Trophoblast cell (in vitro differentiated cells and primary cell): ENCODE data around the gene ADAMTS3.

Source experiments
- DNase-seq, 2 donors: peaks; one replicate each; pipeline ENCODE4 v3.0.0-alpha.2; 2016
- H2AFZ ChIP-seq: 2 replicates; pipeline ENCODE4 v1.6.1; 2013; ENCODE audit warnings: low read length, moderate library complexity, mild to moderate bottlenecking; ENCODE audit not compliant: insufficient read depth, poor library complexity
- H2AK5ac ChIP-seq: 2 replicates; pipeline ENCODE4 v1.6.1; 2013; ENCODE audit warnings: mild to moderate bottlenecking, low read length
- H2BK120ac ChIP-seq: 2 replicates; pipeline ENCODE4 v1.6.1; 2013; ENCODE audit warnings: low read length, mild to moderate bottlenecking, moderate library complexity; ENCODE audit not compliant: insufficient read depth, poor library complexity
- H2BK12ac ChIP-seq: 2 replicates; pipeline ENCODE4 v1.6.1; 2013; ENCODE audit warnings: mild to moderate bottlenecking, low read length, moderate library complexity
- H2BK5ac ChIP-seq: 2 replicates; pipeline ENCODE4 v1.6.1; 2013; ENCODE audit warnings: low read length, low read depth, moderate library complexity, mild to moderate bottlenecking; ENCODE audit not compliant: poor library complexity
- H3K14ac ChIP-seq: 2 replicates; pipeline ENCODE4 v1.6.1; 2013; ENCODE audit warnings: mild to moderate bottlenecking, low read length
- H3K18ac ChIP-seq: 2 replicates; pipeline ENCODE4 v1.6.1; 2013; ENCODE audit warnings: mild to moderate bottlenecking, low read length
- H3K23ac ChIP-seq: 2 replicates; pipeline ENCODE4 v1.6.1; 2013; ENCODE audit warnings: low read length
- H3K27ac ChIP-seq: 2 replicates; pipeline ENCODE4 v1.5.1; 2013; ENCODE audit warnings: low read depth, mild to moderate bottlenecking, inconsistent platforms, low read length, moderate library complexity
- H3K27me3 ChIP-seq: 2 replicates; pipeline ENCODE4 v1.6.1; 2013; ENCODE audit warnings: inconsistent platforms, mild to moderate bottlenecking, low read length, moderate library complexity; ENCODE audit not compliant: insufficient read depth
- H3K36me3 ChIP-seq, 2 experiments: 1 replicate in 1 of 2; 2 replicates in 1 of 2; pipeline ENCODE4 v1.6.1; 2013; ENCODE audit warnings: low read length in 2 of 2, mild to moderate bottlenecking in 2 of 2, moderate library complexity in 1 of 2; ENCODE audit not compliant: insufficient read depth in 2 of 2, control insufficient read depth in 1 of 2
- H3K4ac ChIP-seq: 2 replicates; pipeline ENCODE4 v1.6.1; 2013; ENCODE audit warnings: low read depth, mild to moderate bottlenecking, low read length, moderate library complexity
- H3K4me1 ChIP-seq, 2 experiments: 1 replicate in 1 of 2; 2 replicates in 1 of 2; pipeline ENCODE4 v1.6.1; 2013; ENCODE audit warnings: low read length in 2 of 2, mild to moderate bottlenecking in 2 of 2, moderate library complexity in 1 of 2; ENCODE audit not compliant: insufficient read depth in 2 of 2, control insufficient read depth in 1 of 2
- H3K4me2 ChIP-seq: 2 replicates; pipeline ENCODE4 v1.6.1; 2013; ENCODE audit warnings: inconsistent platforms, mild to moderate bottlenecking, low read length, moderate library complexity
- H3K4me3 ChIP-seq: 2 replicates; pipeline ENCODE4 v1.5.1; 2013; ENCODE audit warnings: mild to moderate bottlenecking, low read depth, low read length, inconsistent platforms
- H3K79me1 ChIP-seq: one replicate; pipeline ENCODE4 v1.6.1; 2013; ENCODE audit warnings: low read length
- H3K79me2 ChIP-seq: 2 replicates; pipeline ENCODE4 v1.6.1; 2013; ENCODE audit warnings: low read length, mild to moderate bottlenecking; ENCODE audit not compliant: control insufficient read depth, insufficient read depth, poor library complexity
- H3K9ac ChIP-seq: 2 replicates; pipeline ENCODE4 v1.6.1; 2013; ENCODE audit warnings: mild to moderate bottlenecking, low read length
- H3K9me3 ChIP-seq: 2 replicates; pipeline ENCODE4 v1.6.1; 2013; ENCODE audit warnings: low read depth, mild to moderate bottlenecking, control low read depth, inconsistent platforms, low read length; ENCODE audit not compliant: insufficient read depth
- H4K12ac ChIP-seq: 2 replicates; pipeline ENCODE4 v1.6.1; 2013; ENCODE audit warnings: low read depth, mild to moderate bottlenecking, low read length, moderate library complexity
- H4K8ac ChIP-seq: 2 replicates; pipeline ENCODE4 v1.6.1; 2013; ENCODE audit warnings: low read depth, mild to moderate bottlenecking, low read length, moderate library complexity
- H4K91ac ChIP-seq: one replicate; pipeline ENCODE4 v1.6.1; 2013; ENCODE audit warnings: low read depth, mild to moderate bottlenecking, low read length, moderate library complexity
- WGBS: extraction: QIAGEN DNeasy Blood & Tissue Kit; methylation state at CpG from one replicate; pipeline ENCODE4 v1.1.7; 2013; ENCODE audit warnings: missing lambda C conversion rate; ENCODE audit not compliant: insufficient read length, insufficient coverage; ENCODE audit errors: extremely low coverage; 5-methylcytosine and 5-hydroxymethylcytosine counted together

The ADAMTS3 gene

GRCh38 chr4:72448231-72448630 lies 120.8 kb downstream of the ADAMTS3 start:
- no peak overlapping the region for H2AK5ac ChIP-seq
- no peaks in the 10 kb centered on the region for H3K9me3 ChIP-seq
- H3K9ac ChIP-seq = no peak overlapping the region
- H3K36me3 ChIP-seq = no peaks in the 10 kb centered on the region
- H3K4me2 ChIP-seq = no peak overlapping the region
- no peak overlapping the region for H2BK120ac ChIP-seq
- H2BK5ac ChIP-seq = no peak overlapping the region
- H3K79me1 ChIP-seq = no peaks in the 10 kb centered on the region
- H3K4me1 ChIP-seq = no peaks in the 10 kb centered on the region
- no peaks in the 10 kb centered on the region for H3K79me2 ChIP-seq
- H2BK12ac ChIP-seq = no peak overlapping the region
- no peak overlapping the region for H4K91ac ChIP-seq
- no CpG with 5 or more reads among the region's 4 CpGs for WGBS
- H3K18ac ChIP-seq = no peak overlapping the region
- no peak overlapping the region for H3K4me3 ChIP-seq
- no peak overlapping the region for H3K14ac ChIP-seq
- no peak overlapping the region for H4K12ac ChIP-seq
- H3K23ac ChIP-seq = no peak overlapping the region
- H3K4ac ChIP-seq = no peak overlapping the region
- no peak overlapping the region for H2AFZ ChIP-seq
- H3K27ac ChIP-seq = no peak overlapping the region
- DNase-seq = no peak
- no peaks in the 10 kb centered on the region for H3K27me3 ChIP-seq
- no peak overlapping the region for H4K8ac ChIP-seq

- no CpG with 5 or more reads among the region's 3 CpGs for WGBS
- Histone ChIP-seq H3K36me3 (no peaks in the 10 kb centered on the region), H4K91ac (no peak overlapping the region), H3K4me2 (no peak overlapping the region), H2BK12ac (no peak overlapping the region), H3K4me3 (no peak overlapping the region), H2BK120ac (no peak overlapping the region), H3K23ac (no peak overlapping the region), H3K9ac (no peak overlapping the region), H3K79me2 (no peaks in the 10 kb centered on the region), H3K9me3 (no peaks in the 10 kb centered on the region), H3K4me1 (no peaks in the 10 kb centered on the region), H2BK5ac (no peak overlapping the region), H4K12ac (no peak overlapping the region), H2AFZ (no peak overlapping the region), H3K79me1 (no peaks in the 10 kb centered on the region), H4K8ac (no peak overlapping the region), H3K4ac (no peak overlapping the region), H3K18ac (no peak overlapping the region), H3K27me3 (no peaks in the 10 kb centered on the region), H2AK5ac (no peak overlapping the region), H3K14ac (no peak overlapping the region), H3K27ac (no peak overlapping the region)
- DNase-seq = no peak
Observed at GRCh38 chr4:72446353-72447055, 122.5 kb downstream of the ADAMTS3 start.

GRCh38 chr4:72444092-72444491 lies 124.9 kb downstream of the ADAMTS3 start:
- no peak for DNase-seq
- Histone ChIP-seq H3K4me3 (no peak overlapping the region), H3K9me3 (no peaks in the 10 kb centered on the region), H2BK5ac (no peak overlapping the region), H4K12ac (no peak overlapping the region), H4K8ac (no peak overlapping the region), H2BK120ac (no peak overlapping the region), H3K27ac (no peak overlapping the region), H3K18ac (no peak overlapping the region), H3K9ac (no peak overlapping the region), H3K14ac (no peak overlapping the region), H3K79me1 (no peaks in the 10 kb centered on the region), H4K91ac (no peak overlapping the region), H2AFZ (no peak overlapping the region), H2BK12ac (no peak overlapping the region), H3K4me1 (no peaks in the 10 kb centered on the region), H2AK5ac (no peak overlapping the region), H3K23ac (no peak overlapping the region), H3K36me3 (no peaks in the 10 kb centered on the region), H3K27me3 (no peaks in the 10 kb centered on the region), H3K79me2 (no peaks in the 10 kb centered on the region), H3K4me2 (no peak overlapping the region), H3K4ac (no peak overlapping the region)
- WGBS = no CpG with 5 or more reads among the region's 1 CpG

- DNase-seq = no peak
- H3K9ac ChIP-seq = no peak overlapping the region
- H3K23ac ChIP-seq = no peak overlapping the region
- H3K79me2 ChIP-seq = no peaks in the 10 kb centered on the region
- H3K4me2 ChIP-seq = no peak overlapping the region
- H2AK5ac ChIP-seq = no peak overlapping the region
- no peaks in the 10 kb centered on the region for H3K36me3 ChIP-seq
- no peak overlapping the region for H2BK120ac ChIP-seq
- H3K4me1 ChIP-seq = no peaks in the 10 kb centered on the region
- H3K4ac ChIP-seq = no peak overlapping the region
- no peak overlapping the region for H2BK5ac ChIP-seq
- H4K8ac ChIP-seq = no peak overlapping the region
- no peak overlapping the region for H4K12ac ChIP-seq
- H3K9me3 ChIP-seq = no peaks in the 10 kb centered on the region
- no peak overlapping the region for H2BK12ac ChIP-seq
- H3K4me3 ChIP-seq = no peak overlapping the region
- H3K14ac ChIP-seq = no peak overlapping the region
- no peak overlapping the region for H2AFZ ChIP-seq
- no peak overlapping the region for H4K91ac ChIP-seq
- H3K27ac ChIP-seq = no peak overlapping the region
- no CpG with 5 or more reads among the region's 5 CpGs for WGBS
- H3K27me3 ChIP-seq = no peaks in the 10 kb centered on the region
- H3K79me1 ChIP-seq = no peaks in the 10 kb centered on the region
- no peak overlapping the region for H3K18ac ChIP-seq
Observed at GRCh38 chr4:72442715-72443114, 126.3 kb downstream of the ADAMTS3 start.
